GM23338 (cell line): ENCODE results near the gene FAM217B.

Experiments used
- EZH2phosphoT487 ChIP-seq: fragments of 200-600 bp; sonication (generic); IDR thresholded peaks from one replicate; pipeline ENCODE4 v1.8.1; 2018; ENCODE audit warnings: antibody characterized with exemption; ENCODE audit not compliant: unreplicated experiment
- STAT1 ChIP-seq: IDR thresholded peaks from one replicate; pipeline ENCODE4 v1.6.1; 2016; ENCODE audit warnings: antibody characterized with exemption; ENCODE audit not compliant: unreplicated experiment
- TF ChIP-seq, protein P1 (sequence below), 2 experiments: fragments of 200-600 bp in 1 of 2; sonication (generic) in 1 of 2; conservative IDR thresholded peaks; 2 replicates each; pipeline versions ENCODE4 v1.5.1 to v1.6.1; 2016 to 2017; ENCODE audit warnings: antibody characterized with exemption in 2 of 2, low read depth in 2 of 2, mild to moderate bottlenecking in 2 of 2, moderate library complexity in 1 of 2
- TF ChIP-seq, protein P2 (sequence below): IDR thresholded peaks from 2 replicates; pipeline ENCODE4 v1.6.1; 2016; ENCODE audit warnings: antibody characterized with exemption

DNA sequence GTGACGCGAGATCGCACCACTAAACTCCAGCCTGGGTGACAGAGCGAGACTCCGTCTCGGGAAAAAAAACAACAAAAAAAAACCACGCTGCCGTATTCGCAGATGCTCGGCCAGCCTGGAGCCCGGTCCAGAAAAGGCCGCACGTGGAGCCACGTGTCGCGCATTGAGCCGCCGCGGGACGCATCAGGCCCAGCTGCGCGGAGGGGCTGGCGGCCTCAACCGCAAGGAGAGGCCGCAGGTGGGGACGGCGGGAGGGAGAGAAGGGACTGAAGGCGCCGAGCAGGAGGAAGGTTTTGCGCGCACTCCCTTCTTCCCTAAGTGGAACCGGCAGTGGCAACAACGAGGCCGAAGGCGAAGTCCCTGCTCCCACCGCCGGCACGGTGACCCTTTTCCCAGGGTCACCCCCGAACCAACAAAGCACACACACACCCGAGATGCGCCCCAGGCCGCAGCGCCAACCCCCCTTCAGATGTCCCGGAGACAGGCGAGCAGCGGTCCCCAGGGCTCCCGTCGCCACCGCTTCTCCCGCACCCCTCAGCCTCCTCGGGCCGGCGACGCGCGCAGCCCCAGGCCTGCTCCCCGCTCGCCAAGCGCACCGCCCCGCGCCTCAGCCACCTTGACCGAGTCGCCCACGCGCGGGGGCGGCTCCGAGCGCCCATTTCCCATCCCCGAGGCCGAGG is 7.4 kb upstream of the FAM217B start:
- TF ChIP-seq, protein P1, sequence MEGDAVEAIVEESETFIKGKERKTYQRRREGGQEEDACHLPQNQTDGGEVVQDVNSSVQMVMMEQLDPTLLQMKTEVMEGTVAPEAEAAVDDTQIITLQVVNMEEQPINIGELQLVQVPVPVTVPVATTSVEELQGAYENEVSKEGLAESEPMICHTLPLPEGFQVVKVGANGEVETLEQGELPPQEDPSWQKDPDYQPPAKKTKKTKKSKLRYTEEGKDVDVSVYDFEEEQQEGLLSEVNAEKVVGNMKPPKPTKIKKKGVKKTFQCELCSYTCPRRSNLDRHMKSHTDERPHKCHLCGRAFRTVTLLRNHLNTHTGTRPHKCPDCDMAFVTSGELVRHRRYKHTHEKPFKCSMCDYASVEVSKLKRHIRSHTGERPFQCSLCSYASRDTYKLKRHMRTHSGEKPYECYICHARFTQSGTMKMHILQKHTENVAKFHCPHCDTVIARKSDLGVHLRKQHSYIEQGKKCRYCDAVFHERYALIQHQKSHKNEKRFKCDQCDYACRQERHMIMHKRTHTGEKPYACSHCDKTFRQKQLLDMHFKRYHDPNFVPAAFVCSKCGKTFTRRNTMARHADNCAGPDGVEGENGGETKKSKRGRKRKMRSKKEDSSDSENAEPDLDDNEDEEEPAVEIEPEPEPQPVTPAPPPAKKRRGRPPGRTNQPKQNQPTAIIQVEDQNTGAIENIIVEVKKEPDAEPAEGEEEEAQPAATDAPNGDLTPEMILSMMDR (conservative IDR thresholded peaks at IDR 0.05; ENCODE audit: low read depth in 2 of 2), result no peak
- TF ChIP-seq EZH2phosphoT487, result no peak
- TF ChIP-seq STAT1, result no peak
- TF ChIP-seq, protein P2, sequence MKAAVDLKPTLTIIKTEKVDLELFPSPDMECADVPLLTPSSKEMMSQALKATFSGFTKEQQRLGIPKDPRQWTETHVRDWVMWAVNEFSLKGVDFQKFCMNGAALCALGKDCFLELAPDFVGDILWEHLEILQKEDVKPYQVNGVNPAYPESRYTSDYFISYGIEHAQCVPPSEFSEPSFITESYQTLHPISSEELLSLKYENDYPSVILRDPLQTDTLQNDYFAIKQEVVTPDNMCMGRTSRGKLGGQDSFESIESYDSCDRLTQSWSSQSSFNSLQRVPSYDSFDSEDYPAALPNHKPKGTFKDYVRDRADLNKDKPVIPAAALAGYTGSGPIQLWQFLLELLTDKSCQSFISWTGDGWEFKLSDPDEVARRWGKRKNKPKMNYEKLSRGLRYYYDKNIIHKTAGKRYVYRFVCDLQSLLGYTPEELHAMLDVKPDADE, result no peak
